LNCAP (cell line): Measurements from ENCODE around the gene VAMP2.

Experiments used
- CTCF ChIP-seq: fragments of 450-650 bp; IDR thresholded peaks from 2 replicates; pipeline ENCODE4 v1.5.1; 2017; ENCODE audit warnings: mild to moderate bottlenecking

Gene VAMP2

DNA sequence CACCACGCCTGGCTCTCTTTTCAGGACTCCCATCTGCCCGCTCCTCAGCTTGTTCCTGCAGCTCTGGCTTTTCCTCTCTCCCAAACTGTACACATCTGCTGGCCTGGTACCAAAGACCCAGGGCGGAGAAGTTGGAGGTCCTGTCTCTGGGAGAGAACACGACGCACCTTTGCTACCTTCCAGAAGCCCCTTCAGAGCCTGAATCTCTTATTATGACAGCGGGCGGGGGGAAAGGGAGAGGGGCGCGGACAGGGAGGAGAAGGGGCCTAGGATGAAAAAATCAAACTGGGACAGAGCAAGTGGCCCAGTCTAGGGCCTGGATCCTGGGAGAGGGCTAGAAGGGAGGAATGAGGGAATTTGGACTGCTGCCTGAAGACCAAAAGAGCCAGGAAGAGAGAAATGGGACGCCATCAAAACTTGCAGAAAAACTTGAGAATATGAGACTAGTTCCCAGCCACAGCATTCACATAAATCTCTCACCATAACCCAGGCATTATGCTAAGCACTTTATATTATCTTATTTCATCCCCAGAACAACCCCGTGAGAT lies 8.1 kb downstream of the VAMP2 start:
- TF ChIP-seq CTCF: no peak

DNA sequence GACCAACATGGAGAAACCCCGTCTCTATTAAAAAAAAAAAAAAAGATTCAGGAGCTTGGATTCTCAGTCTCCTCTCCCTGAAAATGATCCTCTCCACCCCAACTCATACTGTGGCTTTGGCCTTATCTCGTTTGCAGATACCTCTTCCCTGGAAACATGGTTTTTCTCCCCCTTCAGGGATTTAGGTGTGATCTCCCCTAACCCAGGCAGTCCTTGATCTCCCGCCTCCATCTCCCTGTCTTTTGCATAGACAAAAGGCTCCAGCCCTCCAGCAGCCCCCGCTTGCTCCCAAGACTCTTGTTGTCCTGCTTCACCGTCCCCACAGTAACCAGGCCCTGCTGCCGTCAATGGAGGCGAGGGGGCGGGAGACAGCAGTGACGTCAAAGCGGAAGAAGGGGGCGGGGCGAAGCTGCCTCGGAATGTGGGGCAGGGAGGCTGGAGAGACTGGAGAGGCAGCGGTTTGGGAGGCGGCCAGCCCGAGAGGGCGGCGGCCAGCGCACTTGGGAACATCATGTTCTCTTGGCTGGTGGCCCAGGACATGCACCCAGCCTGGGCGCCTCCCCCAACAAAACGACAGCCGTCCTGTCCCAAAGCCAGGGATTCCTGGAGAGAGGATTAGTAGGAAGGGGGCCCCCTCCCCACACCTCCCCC lies 8.7 kb downstream of the VAMP2 start:
- no peak for TF ChIP-seq CTCF

DNA sequence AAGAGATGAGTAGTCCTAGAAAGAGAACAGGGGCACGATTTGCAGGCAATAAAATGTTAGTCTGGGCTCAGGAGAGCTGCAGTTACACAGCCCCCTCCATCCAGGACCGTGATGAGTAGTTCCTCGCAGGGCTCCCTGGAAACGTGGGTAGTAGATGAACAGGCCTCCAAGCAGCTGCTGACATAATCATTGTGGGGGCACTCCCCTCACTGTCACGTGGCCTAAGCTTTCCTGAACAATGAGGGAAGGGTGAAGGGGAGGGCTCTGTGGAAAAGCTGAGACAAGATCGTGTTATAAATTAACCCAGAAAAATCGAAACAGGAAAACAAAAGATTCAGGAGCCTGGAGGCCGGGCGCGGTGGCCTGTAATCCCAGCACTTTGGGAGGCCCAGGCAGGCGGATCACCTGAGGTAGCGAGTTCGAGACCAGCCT lies 9.2 kb downstream of the VAMP2 start:
- no peak for TF ChIP-seq CTCF

- TF ChIP-seq CTCF: no peak
These were observed 9.7 kb downstream of the VAMP2 start for GRCh38 chr17:8153031-8153451.

- no peak for TF ChIP-seq CTCF
These were observed 10.5 kb downstream of the VAMP2 start, which contains the start of gene PER1 for GRCh38 chr17:8152112-8152775. PER1 (minus strand) TSS chr17:8152404; CDS start chr17:8150706, 1,698 bp downstream.

GRCh38 chr17:8151641-8152111 lies 11.1 kb downstream of the VAMP2 start:
- no peak for TF ChIP-seq CTCF

GRCh38 chr17:8151120-8151640 lies 11.6 kb downstream of the VAMP2 start:
- TF ChIP-seq CTCF: no peak
